Uterus (tissue), 2 donors: Measurements from ENCODE around the gene APPL1.

ENCODE experiments used
- POLR2A ChIP-seq, 2 donors: fragments of 450-650 bp; IDR thresholded peaks; one replicate each; pipeline ENCODE4 v1.6.1; 2016; ENCODE audit warnings: antibody characterized with exemption in 2 of 2, mild to moderate bottlenecking in 1 of 2, moderate library complexity in 1 of 2
- TF ChIP-seq, protein P1 (sequence below), 4 experiments: fragments of 200-600 bp in 2 of 4; fragments of 450-650 bp in 2 of 4; sonication (generic) in 2 of 4; IDR thresholded peaks; one replicate each; pipeline ENCODE4 v1.5.1; 2016 to 2019; ENCODE audit warnings: antibody characterized with exemption in 4 of 4, mild to moderate bottlenecking in 2 of 4, moderate library complexity in 1 of 4

DNA sequence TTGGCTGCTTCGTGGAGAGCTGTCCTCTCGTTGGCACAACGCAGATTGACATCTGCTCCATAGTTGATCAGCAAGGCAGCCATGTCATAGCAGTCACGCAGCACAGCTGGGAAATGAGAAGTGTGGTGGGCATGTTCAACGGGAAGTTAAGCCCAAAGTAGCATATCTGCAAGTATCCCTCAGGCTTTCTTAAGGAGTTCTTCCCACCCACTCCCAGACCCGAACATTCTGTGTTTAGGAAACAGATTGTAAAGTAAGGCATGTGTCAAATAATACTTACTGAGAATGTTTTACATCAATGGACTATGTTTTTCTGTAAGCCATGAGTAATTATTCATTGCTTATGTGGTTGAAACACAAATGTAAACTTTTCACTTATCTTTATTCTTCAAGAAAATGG lies 55.8 kb downstream of the APPL1 start:
- TF ChIP-seq, protein P1, sequence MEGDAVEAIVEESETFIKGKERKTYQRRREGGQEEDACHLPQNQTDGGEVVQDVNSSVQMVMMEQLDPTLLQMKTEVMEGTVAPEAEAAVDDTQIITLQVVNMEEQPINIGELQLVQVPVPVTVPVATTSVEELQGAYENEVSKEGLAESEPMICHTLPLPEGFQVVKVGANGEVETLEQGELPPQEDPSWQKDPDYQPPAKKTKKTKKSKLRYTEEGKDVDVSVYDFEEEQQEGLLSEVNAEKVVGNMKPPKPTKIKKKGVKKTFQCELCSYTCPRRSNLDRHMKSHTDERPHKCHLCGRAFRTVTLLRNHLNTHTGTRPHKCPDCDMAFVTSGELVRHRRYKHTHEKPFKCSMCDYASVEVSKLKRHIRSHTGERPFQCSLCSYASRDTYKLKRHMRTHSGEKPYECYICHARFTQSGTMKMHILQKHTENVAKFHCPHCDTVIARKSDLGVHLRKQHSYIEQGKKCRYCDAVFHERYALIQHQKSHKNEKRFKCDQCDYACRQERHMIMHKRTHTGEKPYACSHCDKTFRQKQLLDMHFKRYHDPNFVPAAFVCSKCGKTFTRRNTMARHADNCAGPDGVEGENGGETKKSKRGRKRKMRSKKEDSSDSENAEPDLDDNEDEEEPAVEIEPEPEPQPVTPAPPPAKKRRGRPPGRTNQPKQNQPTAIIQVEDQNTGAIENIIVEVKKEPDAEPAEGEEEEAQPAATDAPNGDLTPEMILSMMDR (IDR thresholded peaks at IDR 0.05): no peak
- TF ChIP-seq POLR2A (IDR thresholded peaks at IDR 0.05): no peak
